Loucy (cell line): Measurements from ENCODE around the gene PCDHGA1.
A peak's percentile ranks its signal among the peaks of the same experiment; 100 is the strongest.

Experiments
- H2AFZ ChIP-seq: fragments of 200-600 bp; sonication (generic); 2 replicates; pipeline ENCODE4 v1.6.0; 2016; ENCODE audit warnings: antibody characterized with exemption, mild to moderate bottlenecking, low read length, moderate library complexity
- H3F3A ChIP-seq: fragments of 200-600 bp; 2 replicates; pipeline ENCODE4 v1.6.0; 2016; ENCODE audit warnings: antibody characterized with exemption, low read depth, mild to moderate bottlenecking
- H3K27me3 ChIP-seq: fragments of 200-600 bp; sonication (generic); 2 replicates; pipeline ENCODE4 v1.6.1; 2014; ENCODE audit warnings: low read length, mild to moderate bottlenecking; ENCODE audit not compliant: insufficient read depth, poor library complexity, severe bottlenecking
- H3K36me3 ChIP-seq: fragments of 200-600 bp; sonication (generic); 2 replicates; pipeline ENCODE4 v1.6.1; 2016; ENCODE audit warnings: low read length; ENCODE audit not compliant: insufficient read depth
- H3K4me1 ChIP-seq: fragments of 200-600 bp; sonication (generic); 2 replicates; pipeline ENCODE4 v1.5.1; 2014; ENCODE audit warnings: low read length, mild to moderate bottlenecking; ENCODE audit not compliant: insufficient read depth, poor library complexity, severe bottlenecking
- H3K4me2 ChIP-seq: fragments of 200-600 bp; sonication (generic); 2 replicates; pipeline ENCODE4 v1.6.0; 2014; ENCODE audit warnings: antibody characterized with exemption, low read length, low read depth, mild to moderate bottlenecking; ENCODE audit not compliant: poor library complexity, severe bottlenecking
- H3K4me3 ChIP-seq: fragments of 200-600 bp; sonication (generic); 2 replicates; pipeline ENCODE4 v1.5.1; 2014; ENCODE audit warnings: low read length, mild to moderate bottlenecking, mixed read lengths; ENCODE audit not compliant: poor library complexity, severe bottlenecking
- H3K79me2 ChIP-seq: fragments of 200-600 bp; sonication (generic); 2 replicates; pipeline ENCODE4 v1.6.1; 2014; ENCODE audit warnings: low read length; ENCODE audit not compliant: insufficient read depth
- H3K9ac ChIP-seq: fragments of 200-600 bp; sonication (generic); 2 replicates; pipeline ENCODE4 v1.6.0; 2014; ENCODE audit warnings: mild to moderate bottlenecking, low read depth, low read length, moderate library complexity; ENCODE audit not compliant: poor library complexity, severe bottlenecking
- H3K9me2 ChIP-seq: fragments of 200-600 bp; sonication (generic); replicated peaks from 2 replicates; pipeline ENCODE4 v1.6.1; 2016; ENCODE audit warnings: low read depth, low read length, mixed read lengths
- H3K9me3 ChIP-seq: fragments of 200-600 bp; sonication (generic); 2 replicates; pipeline ENCODE4 v1.6.1; 2014; ENCODE audit warnings: mild to moderate bottlenecking, antibody characterized with exemption, low read length, low read depth; ENCODE audit not compliant: insufficient read depth
- H4K20me1 ChIP-seq: fragments of 200-600 bp; sonication (generic); 2 replicates; pipeline ENCODE4 v1.6.0; 2014; ENCODE audit warnings: antibody characterized with exemption, low read length, mild to moderate bottlenecking; ENCODE audit not compliant: insufficient read depth, poor library complexity, severe bottlenecking
- CTCF ChIP-seq: fragments of 200-600 bp; sonication (generic); conservative IDR thresholded peaks from 2 replicates; pipeline ENCODE4 v1.5.1; 2014; ENCODE audit warnings: mild to moderate bottlenecking, antibody characterized with exemption, low read length
- EZH2phosphoT487 ChIP-seq: fragments of 200-600 bp; IDR thresholded peaks from 2 replicates; pipeline ENCODE4 v1.6.1; 2018; ENCODE audit warnings: antibody characterized with exemption, mild to moderate bottlenecking, moderate library complexity, borderline replicate concordance

Gene PCDHGA1

GRCh38 chr5:141398608-141399007, 68.3 kb downstream of the PCDHGA1 start:
- Histone ChIP-seq H3K79me2 (no peaks in the 10 kb centered on the region), H3K27me3 (no peaks in the 10 kb centered on the region), H4K20me1 (no peaks in the 10 kb centered on the region), H3K4me2 (no peak overlapping the region), H2AFZ (no peak overlapping the region), H3K36me3 (no peaks in the 10 kb centered on the region), H3K4me3 (no peak overlapping the region), H3K4me1 (no peaks in the 10 kb centered on the region), H3K9ac (no peak overlapping the region), H3K9me3 (no peaks in the 10 kb centered on the region), H3F3A (no peaks in the 10 kb centered on the region), H3K9me2 (no peaks in the 10 kb centered on the region)
- TF ChIP-seq CTCF (no peak), EZH2phosphoT487 (no peak)

GRCh38 chr5:141399555-141400258, 69.4 kb downstream of the PCDHGA1 start:
- Histone ChIP-seq H3K9me2 (no peaks in the 10 kb centered on the region), H3K27me3 (no peaks in the 10 kb centered on the region), H3K4me3 (no peak overlapping the region), H3K9me3 (no peaks in the 10 kb centered on the region), H3K36me3 (no peaks in the 10 kb centered on the region), H3K4me2 (no peak overlapping the region), H4K20me1 (no peaks in the 10 kb centered on the region), H3K4me1 (no peaks in the 10 kb centered on the region), H3K79me2 (no peaks in the 10 kb centered on the region), H2AFZ (no peak overlapping the region), H3F3A (no peaks in the 10 kb centered on the region), H3K9ac (no peak overlapping the region)
- no peak for TF ChIP-seq EZH2phosphoT487
- no peak for TF ChIP-seq CTCF

- Histone ChIP-seq H3K4me2 (no peak within 1 kb of the TSS), H4K20me1 (no peaks in the 10 kb centered on the region), H3K36me3 (no peaks in the 10 kb centered on the region), H3F3A (no peaks in the 10 kb centered on the region), H3K4me3 (no peak within 1 kb of the TSS), H3K9ac (no peak within 1 kb of the TSS), H3K4me1 (no peaks in the 10 kb centered on the region), H3K27me3 (no peaks in the 10 kb centered on the region), H2AFZ (no peak within 1 kb of the TSS), H3K9me2 (no peaks in the 10 kb centered on the region), H3K79me2 (no peaks in the 10 kb centered on the region), H3K9me3 (no peaks in the 10 kb centered on the region)
- TF ChIP-seq EZH2phosphoT487: no peak
- TF ChIP-seq CTCF: peak; percentile 36
These were observed 72.4 kb downstream of the PCDHGA1 start, which contains the start of gene PCDHGA9 for GRCh38 chr5:141402553-141403243. Gene PCDHGA9, plus strand, starts transcription at chr5:141402778. Its CDS starts 175 bp downstream, at chr5:141402953.
